Measurements from ENCODE around the gene DMRT1.

The DMRT1 gene

GRCh38 chr9:972501-973294, 131.2 kb downstream of the DMRT1 start:
- FAIRE-seq: no peak

GRCh38 chr9:973295-973834, 131.9 kb downstream of the DMRT1 start:
- no peak for FAIRE-seq

GRCh38 chr9:974031-974995, 132.8 kb downstream of the DMRT1 start:
- no peak for FAIRE-seq

GRCh38 chr9:974996-975739, 133.7 kb downstream of the DMRT1 start:
- FAIRE-seq: no peak

- FAIRE-seq: no peak
These were observed 134.3 kb downstream of the DMRT1 start for GRCh38 chr9:975740-976257.

GRCh38 chr9:976258-976942, 134.9 kb downstream of the DMRT1 start, which contains the start of gene DMRT3:
TSS of gene DMRT3 (plus strand) at chr9:976655. CDS start at chr9:977002, 347 bp downstream.
- FAIRE-seq: no peak

DNA sequence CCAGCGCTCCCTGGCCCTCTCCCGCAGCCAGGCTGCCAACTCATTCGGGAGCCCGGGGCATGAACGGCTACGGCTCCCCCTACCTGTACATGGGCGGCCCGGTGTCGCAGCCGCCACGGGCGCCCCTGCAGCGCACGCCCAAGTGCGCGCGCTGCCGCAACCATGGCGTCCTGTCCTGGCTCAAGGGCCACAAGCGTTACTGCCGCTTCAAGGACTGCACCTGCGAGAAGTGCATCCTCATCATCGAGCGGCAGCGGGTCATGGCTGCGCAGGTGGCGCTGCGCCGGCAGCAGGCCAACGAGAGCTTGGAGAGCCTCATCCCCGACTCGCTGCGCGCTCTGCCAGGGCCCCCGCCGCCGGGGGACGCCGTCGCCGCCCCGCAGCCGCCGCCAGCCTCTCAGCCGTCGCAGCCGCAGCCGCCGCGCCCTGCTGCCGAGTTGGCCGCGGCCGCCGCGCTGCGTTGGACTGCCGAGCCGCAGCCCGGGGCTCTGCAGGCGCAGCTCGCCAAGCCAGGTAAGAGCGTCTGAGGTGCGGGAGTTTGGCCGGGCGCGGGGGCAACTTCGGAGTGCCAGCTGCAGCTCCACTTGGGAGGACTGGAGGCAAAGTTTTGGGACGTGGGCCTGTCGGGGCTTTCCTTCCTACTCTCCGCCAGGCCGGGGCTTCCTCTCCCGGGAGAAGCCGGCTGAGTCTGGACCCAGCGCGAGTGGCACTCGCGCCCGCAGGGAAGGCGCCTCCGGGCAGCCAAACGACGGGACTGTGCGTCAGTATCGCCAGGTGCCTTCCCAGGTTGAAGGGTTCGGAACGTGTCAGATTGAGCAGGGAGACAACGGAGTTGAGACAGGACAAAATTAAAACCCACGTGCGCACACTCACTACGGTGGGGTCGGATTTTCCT, 135.7 kb downstream of the DMRT1 start:
- FAIRE-seq: no peak

GRCh38 chr9:977838-978830, 136.6 kb downstream of the DMRT1 start:
- FAIRE-seq: no peak

DNA sequence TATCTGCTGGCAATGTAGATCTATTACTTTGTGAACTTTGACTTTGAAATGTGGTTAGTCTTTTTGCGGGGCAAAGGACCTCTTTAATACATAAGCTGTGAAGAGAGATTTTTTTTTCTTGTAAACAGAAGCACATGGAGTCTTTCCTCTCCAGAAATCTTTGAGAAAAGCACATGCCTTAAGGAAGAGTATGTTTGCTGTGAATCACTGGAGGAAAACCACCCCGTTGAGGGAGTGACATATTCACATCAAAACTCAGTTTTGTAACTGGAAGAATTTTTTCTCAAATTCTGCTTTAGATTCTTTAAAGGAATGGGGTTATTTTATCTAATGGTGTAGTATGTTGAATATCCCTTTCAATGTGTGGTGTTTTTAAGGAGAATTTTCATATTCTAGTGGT, 138.5 kb downstream of the DMRT1 start:
- no peak for FAIRE-seq

DNA sequence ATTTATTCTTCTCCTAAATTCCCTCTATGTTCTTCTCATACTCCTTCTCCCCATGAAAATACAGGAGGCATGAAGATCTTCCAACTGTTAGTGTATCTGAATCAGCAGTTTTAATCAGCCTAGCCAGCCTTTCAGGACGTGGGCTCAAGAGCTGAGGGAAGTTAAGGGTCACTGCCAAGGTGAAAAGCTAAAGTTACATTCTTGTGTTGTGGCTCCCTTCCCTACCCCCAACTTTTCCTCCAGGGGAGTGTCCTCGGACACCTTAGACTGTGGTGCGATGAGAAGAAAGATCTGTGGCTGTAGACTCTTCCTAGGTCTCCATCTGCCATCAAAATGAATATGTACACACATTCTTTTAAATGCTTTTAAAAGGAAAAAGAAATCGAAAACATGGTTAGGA, 139.1 kb downstream of the DMRT1 start:
- no peak for FAIRE-seq

DNA sequence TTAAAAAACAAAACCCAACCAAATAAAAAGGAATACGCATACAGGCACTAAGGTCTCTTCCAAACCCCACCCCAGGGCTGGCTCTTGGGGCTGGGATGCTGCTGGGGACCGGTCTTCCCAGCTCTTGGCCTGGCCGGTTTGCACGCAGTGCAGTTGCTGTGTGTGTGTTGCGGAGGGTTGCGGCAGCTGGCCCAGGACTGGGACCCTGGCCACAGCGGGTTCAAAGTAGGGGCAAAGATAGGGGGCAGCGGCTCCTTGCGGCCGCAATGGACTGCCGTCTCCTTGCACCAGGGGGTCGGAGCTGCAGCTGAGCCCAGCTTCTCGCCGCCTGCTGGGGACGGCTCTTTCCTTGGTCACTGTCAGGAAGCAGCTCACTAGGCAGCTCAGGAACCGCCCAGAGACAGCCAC, 140.0 kb downstream of the DMRT1 start:
- no peak for FAIRE-seq

GRCh38 chr9:982394-983230, 141.1 kb downstream of the DMRT1 start:
- FAIRE-seq: no peak

- no peak for FAIRE-seq
These were observed 152.5 kb downstream of the DMRT1 start for GRCh38 chr9:994005-994404.

- FAIRE-seq: no peak
These were observed 153.7 kb downstream of the DMRT1 start for GRCh38 chr9:995192-995591.

- FAIRE-seq: no peak
These were observed 154.3 kb downstream of the DMRT1 start for GRCh38 chr9:995781-996180.

- peak; percentile 5 for FAIRE-seq
These were observed 157.0 kb downstream of the DMRT1 start for GRCh38 chr9:998299-999110.

DNA sequence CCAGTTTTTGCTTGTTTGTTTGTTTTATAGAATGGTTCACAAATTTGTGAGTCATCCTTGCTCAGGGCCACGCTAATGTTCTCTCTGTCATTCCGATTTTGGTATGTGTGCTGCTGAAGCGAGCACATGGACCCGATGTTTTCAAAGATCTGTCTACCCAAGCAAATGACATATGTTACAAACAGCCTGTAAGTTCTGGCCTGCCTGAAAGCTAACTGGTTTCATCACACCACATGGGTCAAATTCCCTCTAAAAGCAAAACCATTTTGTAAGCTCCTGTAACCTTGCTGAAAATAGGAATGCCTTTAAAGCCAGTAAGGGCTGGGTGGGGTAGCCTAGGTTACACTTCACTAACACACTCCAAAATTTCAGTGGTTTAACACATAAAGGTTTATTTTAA, 160.3 kb downstream of the DMRT1 start:
- FAIRE-seq: no peak

DNA sequence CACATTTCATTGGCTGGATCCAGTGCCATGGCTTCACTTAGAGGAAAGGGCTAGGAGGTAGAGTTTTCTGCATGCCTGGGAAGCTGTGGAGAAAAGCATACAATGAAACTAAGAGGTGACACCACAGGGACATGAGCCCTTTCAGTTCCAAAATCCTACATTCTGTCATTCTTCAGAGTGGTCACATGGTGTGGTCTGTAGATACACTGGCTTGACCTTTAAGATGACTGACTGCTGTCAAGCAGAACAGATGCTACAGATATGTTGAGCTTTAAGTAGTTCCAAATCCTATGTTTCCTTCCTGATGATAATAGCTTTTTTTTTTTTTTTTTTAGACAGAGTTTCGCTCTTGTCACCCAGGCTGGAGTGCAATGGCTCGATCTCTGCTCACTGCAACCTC, 161.2 kb downstream of the DMRT1 start:
- no peak for FAIRE-seq

All from colon (tissue), 2 donors.